GM12878 (cell line): Measurements from ENCODE around the gene LRRC7. TPM values are rescaled to one million over a fixed set of nuclear protein-coding genes. Genes with fewer than 3 reads are reported as not detected.

Experiments used
- ATF2 ChIP-seq: IDR thresholded peaks from 2 replicates; pipeline ENCODE4 v1.6.1; 2012; ENCODE audit warnings: low read length, inconsistent platforms
- ETV6 ChIP-seq, 2 experiments: fragments of 450-650 bp in 1 of 2; IDR thresholded peaks in 1 of 2; conservative IDR thresholded peaks in 1 of 2; 2 replicates each; pipeline ENCODE4 v1.6.1; 2014; ENCODE audit warnings: antibody characterized with exemption in 1 of 2, borderline replicate concordance in 1 of 2, low read depth in 1 of 2, mild to moderate bottlenecking in 1 of 2, moderate library complexity in 1 of 2
- HSF1 ChIP-seq: fragments of 150-350 bp; IDR thresholded peaks from 2 replicates; pipeline ENCODE4 v1.6.1; 2014; ENCODE audit warnings: mild to moderate bottlenecking, low read depth, low read length
- IRF3 ChIP-seq: fragments of 450-650 bp; IDR thresholded peaks from 2 replicates; pipeline ENCODE4 v1.6.1; 2014; ENCODE audit warnings: mild to moderate bottlenecking
- SREBF2 ChIP-seq: IDR thresholded peaks from 2 replicates; pipeline ENCODE4 v1.6.1; 2012; ENCODE audit warnings: mild to moderate bottlenecking, low read length
- SUPT20H ChIP-seq: IDR thresholded peaks from 2 replicates; pipeline ENCODE4 v1.6.1; 2011; ENCODE audit warnings: low read depth, mild to moderate bottlenecking, low read length, moderate library complexity, borderline replicate concordance; ENCODE audit not compliant: control insufficient read depth
- TARDBP ChIP-seq: IDR thresholded peaks from 2 replicates; pipeline ENCODE4 v1.6.1; 2016; ENCODE audit warnings: borderline replicate concordance
- USF2 ChIP-seq: IDR thresholded peaks from 2 replicates; pipeline ENCODE4 v1.6.1; 2011; ENCODE audit warnings: low read depth, low read length, improper control_type of control experiment, borderline replicate concordance
- polyA plus RNA-seq, 11 experiments: library from polyadenylated mRNA; depleted of rRNA in 4 of 11; unstranded in 6 of 11; stranded (reverse) in 5 of 11; fragments of >200 nt; fragmentation: Nextera tagmentation in 4 of 11; fragmentation: Illumina TruSeq in 1 of 11; extraction: Ambion mirVana in 4 of 11; extraction: Trizol in 1 of 11; gene quantifications; 1 replicate in 1 of 11; 2 replicates in 10 of 11; pipeline versions ENCODE4 v1.2.1 to v1.2.3, GENCODE V29; 2011 to 2016; ENCODE audit warnings: inconsistent platforms in 2 of 11, missing spikeins in 2 of 11, low read depth in 1 of 11
- total RNA-seq, 4 experiments: library from RNA; depleted of rRNA in 3 of 4; stranded (reverse); fragments of >200 nt in 3 of 4; fragmentation: Illumina TruSeq in 1 of 4; extraction: Trizol in 1 of 4; gene quantifications; 2 replicates each; pipeline versions ENCODE4 v1.2.1 to v1.2.3, GENCODE V29; 2013 to 2021

The LRRC7 gene
- total and polyA plus RNA-seq, 10 of the 15 experiments (the other 5 are each of a cell fraction or from before 2014, with no cell fraction given): 0.05 to 1.4 (median 0.24) TPM; not detected in 5

GRCh38 chr1:70115315-70115714, 547.6 kb downstream of the LRRC7 start (continued):
- no peak for TF ChIP-seq IRF3
- TF ChIP-seq TARDBP: no peak
- TF ChIP-seq SREBF2: no peak
- TF ChIP-seq ATF2: no peak
- no peak for TF ChIP-seq ETV6 (conservative IDR thresholded peaks at IDR 0.05 in 1 of 2, IDR thresholded peaks at IDR 0.05 in 1 of 2; ENCODE audit: borderline replicate concordance in 1 of 2, low read depth in 1 of 2)
- TF ChIP-seq USF2: no peak
- no peak for TF ChIP-seq HSF1
- no peak for TF ChIP-seq SUPT20H
- TF ChIP-seq, all 136 proteins: peak for 0
